ENCODE measurements around the gene WNT1.

The WNT1 gene

GRCh38 chr12:49028666-49029275 lies 50.6 kb downstream of the WNT1 start:
- no peak for DNase-seq (ENCODE audit: low read depth)

GRCh38 chr12:49030119-49030518 lies 52.0 kb downstream of the WNT1 start:
- DNase-seq (ENCODE audit: low read depth): no peak

GRCh38 chr12:49030714-49031572 lies 52.8 kb downstream of the WNT1 start:
- no peak for DNase-seq (ENCODE audit: low read depth)

- no peak for DNase-seq (ENCODE audit: low read depth)
Observed at GRCh38 chr12:49031573-49032161, 53.5 kb downstream of the WNT1 start.
